ENCODE results near the gene OSBPL6. TPM values are rescaled to one million over a fixed set of nuclear protein-coding genes. Genes with fewer than 3 reads are reported as not detected.

The OSBPL6 gene
- total RNA-seq, 6 donors from 2014 or later, result 2.0 to 35.4 (median 5.1) TPM

GRCh38 chr2:178200331-178200730, 6.0 kb downstream of the OSBPL6 start:
- Histone ChIP-seq H3K4me3 (no peak overlapping the region), H3K27ac (no peak overlapping the region), H3K4me1 (peaks cover 2 to 8% (median 3%) of the 10 kb centered on the region in 4 donors), H3K9me3 (no peaks in the 10 kb centered on the region), H3K27me3 (no peaks in the 10 kb centered on the region), H3K36me3 (no peaks in the 10 kb centered on the region)
- WGBS, 2 donors, result 53 to 82% methylated on average over 1 of the region's 1 CpG
- DNase-seq (no peak), ATAC-seq (ENCODE audit: low FRiP score in 2 of 2) (no peak)
- TF ChIP-seq CTCF (IDR thresholded peaks at IDR 0.05) (no peak), POLR2AphosphoS5 (IDR thresholded peaks at IDR 0.05) (no peak), POLR2A (IDR thresholded peaks at IDR 0.05) (no peak), EP300 (IDR thresholded peaks at IDR 0.05) (no peak)

GRCh38 chr2:178202927-178203326, 8.6 kb downstream of the OSBPL6 start:
- TF ChIP-seq EP300 (IDR thresholded peaks at IDR 0.05), result no peak
- DNase-seq (no peak), ATAC-seq (ENCODE audit: low FRiP score in 2 of 2) (no peak)
- peaks cover 0 to 4% (median 0%) of the 10 kb centered on the region in 4 donors for H3K4me1 ChIP-seq
- H3K27ac ChIP-seq, result no peak overlapping the region
- H3K36me3 ChIP-seq, result no peaks in the 10 kb centered on the region
- no peaks in the 10 kb centered on the region for H3K9me3 ChIP-seq
- H3K27me3 ChIP-seq, result no peaks in the 10 kb centered on the region
- no peak overlapping the region for H3K4me3 ChIP-seq

DNA sequence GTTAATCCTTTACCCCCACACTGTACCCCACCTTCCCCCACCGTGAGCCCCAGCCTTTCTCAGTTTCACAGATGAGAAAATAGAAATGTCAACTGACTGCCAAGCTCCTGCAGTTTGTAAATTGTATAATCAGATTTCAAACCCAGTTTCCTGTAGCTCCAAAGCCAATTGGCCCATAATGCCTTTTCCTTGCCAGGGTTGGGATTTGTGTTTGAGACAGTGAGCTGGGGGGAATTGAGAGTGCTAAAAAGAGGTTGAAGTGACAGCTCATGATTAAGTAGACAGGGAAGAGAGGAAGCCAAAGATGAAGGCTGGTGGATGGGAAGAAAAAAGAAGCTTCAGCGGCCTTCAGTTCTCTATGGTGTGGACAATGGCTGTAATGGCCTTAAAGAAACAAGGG, 10.7 kb downstream of the OSBPL6 start:
- Histone ChIP-seq H3K4me1 (peaks cover 0 to 4% (median 0%) of the 10 kb centered on the region in 4 donors), H3K36me3 (no peaks in the 10 kb centered on the region), H3K4me3 (no peak overlapping the region), H3K9me3 (no peaks in the 10 kb centered on the region), H3K27me3 (no peaks in the 10 kb centered on the region), H3K27ac (no peak overlapping the region)
- 57 to 62% methylated on average over 2 of the region's 2 CpGs for WGBS, 2 donors
- TF ChIP-seq CTCF (IDR thresholded peaks at IDR 0.05), result no peak
- no peak for TF ChIP-seq POLR2A (IDR thresholded peaks at IDR 0.05)
- no peak for TF ChIP-seq POLR2AphosphoS5 (IDR thresholded peaks at IDR 0.05)
- no peak for TF ChIP-seq EP300 (IDR thresholded peaks at IDR 0.05)
- DNase-seq, result no peak
- no peak for ATAC-seq (ENCODE audit: low FRiP score in 2 of 2)

GRCh38 chr2:178205853-178206521, 11.7 kb downstream of the OSBPL6 start:
- Histone ChIP-seq H3K4me3 (no peak overlapping the region), H3K36me3 (no peaks in the 10 kb centered on the region), H3K27ac (no peak overlapping the region), H3K27me3 (no peaks in the 10 kb centered on the region), H3K9me3 (no peaks in the 10 kb centered on the region), H3K4me1 (peaks cover 0 to 4% (median 0%) of the 10 kb centered on the region in 4 donors)
- TF ChIP-seq POLR2AphosphoS5 (IDR thresholded peaks at IDR 0.05), result no peak
- TF ChIP-seq CTCF (IDR thresholded peaks at IDR 0.05), result no peak
- TF ChIP-seq POLR2A (IDR thresholded peaks at IDR 0.05), result no peak
- TF ChIP-seq EP300 (IDR thresholded peaks at IDR 0.05), result no peak
- WGBS, 2 donors, result 83 to 86% methylated on average over 3 of the region's 3 CpGs
- DNase-seq (no peak), ATAC-seq (ENCODE audit: low FRiP score in 2 of 2) (no peak)

DNA sequence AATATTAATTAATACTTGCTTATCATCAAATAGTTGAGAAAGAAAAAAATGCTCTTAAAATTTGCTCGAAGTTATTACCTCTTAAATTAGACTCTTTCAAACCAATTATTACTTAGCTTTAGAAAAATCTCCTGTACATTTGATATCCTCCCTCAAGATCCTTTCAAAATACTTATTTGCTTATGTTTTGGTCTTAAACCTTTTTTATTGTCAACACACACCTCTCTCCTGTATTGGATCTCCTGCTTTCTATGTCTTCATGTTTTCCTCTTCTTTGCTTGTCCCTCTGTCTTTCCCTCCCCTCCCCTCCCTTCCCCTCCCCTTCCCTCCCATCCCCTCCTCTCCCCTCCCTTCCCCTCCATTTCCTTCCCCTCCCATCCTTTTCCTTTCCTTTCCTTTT, 14.0 kb downstream of the OSBPL6 start:
- 85 to 97% methylated on average over 1 of the region's 1 CpG for WGBS, 2 donors
- H3K27ac ChIP-seq, result no peak overlapping the region
- DNase-seq (no peak), ATAC-seq (ENCODE audit: low FRiP score in 2 of 2) (no peak)
- no peaks in the 10 kb centered on the region for H3K9me3 ChIP-seq
- TF ChIP-seq POLR2AphosphoS5 (IDR thresholded peaks at IDR 0.05), result no peak
- no peak for TF ChIP-seq CTCF (IDR thresholded peaks at IDR 0.05)
- no peak for TF ChIP-seq POLR2A (IDR thresholded peaks at IDR 0.05)
- no peak for TF ChIP-seq EP300 (IDR thresholded peaks at IDR 0.05)
- no peaks in the 10 kb centered on the region for H3K27me3 ChIP-seq
- no peaks in the 10 kb centered on the region for H3K36me3 ChIP-seq
- H3K4me1 ChIP-seq, result peaks cover 0 to 4% (median 0%) of the 10 kb centered on the region in 4 donors
- no peak overlapping the region for H3K4me3 ChIP-seq
